LNCaP clone FGC (cell line): ENCODE data around the gene RAD9B.

Source experiments
- DNase-seq: peaks from one replicate; pipeline ENCODE4 v3.0.0-alpha.2; 2011; ENCODE audit warnings: low read depth
- H3K4me3 ChIP-seq: 2 replicates; pipeline ENCODE4 v1.5.1; 2011; ENCODE audit warnings: mild to moderate bottlenecking, low read depth, low read length, control low read depth
- TF ChIP-seq, protein P1 (sequence below): IDR thresholded peaks from 2 replicates; pipeline ENCODE4 v1.5.1; 2012; ENCODE audit warnings: mild to moderate bottlenecking; ENCODE audit not compliant: control insufficient read depth, insufficient read depth; ENCODE audit errors: extremely low read depth

RAD9B gene

DNA sequence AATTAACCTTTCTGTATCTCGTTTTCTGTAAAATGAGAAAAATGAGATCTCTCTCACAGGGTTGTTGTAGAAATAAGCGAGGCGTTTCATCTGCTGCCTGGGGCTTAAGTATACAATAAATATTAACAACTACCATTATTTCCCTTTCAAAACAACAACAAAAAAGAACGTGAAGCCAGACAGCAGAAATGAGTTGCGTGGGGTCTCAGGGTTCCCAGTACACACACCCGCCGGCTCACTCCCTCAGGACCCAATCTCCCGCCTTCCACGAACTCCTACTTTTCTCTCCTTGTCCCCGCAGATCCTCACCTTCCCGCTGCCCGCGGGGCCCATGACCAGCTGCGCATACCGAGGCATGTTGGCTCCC, 34.3 kb upstream of the RAD9B start:
- peak overlapping the region; percentile 65 for H3K4me3 ChIP-seq
- no peak for DNase-seq
- TF ChIP-seq, protein P1, sequence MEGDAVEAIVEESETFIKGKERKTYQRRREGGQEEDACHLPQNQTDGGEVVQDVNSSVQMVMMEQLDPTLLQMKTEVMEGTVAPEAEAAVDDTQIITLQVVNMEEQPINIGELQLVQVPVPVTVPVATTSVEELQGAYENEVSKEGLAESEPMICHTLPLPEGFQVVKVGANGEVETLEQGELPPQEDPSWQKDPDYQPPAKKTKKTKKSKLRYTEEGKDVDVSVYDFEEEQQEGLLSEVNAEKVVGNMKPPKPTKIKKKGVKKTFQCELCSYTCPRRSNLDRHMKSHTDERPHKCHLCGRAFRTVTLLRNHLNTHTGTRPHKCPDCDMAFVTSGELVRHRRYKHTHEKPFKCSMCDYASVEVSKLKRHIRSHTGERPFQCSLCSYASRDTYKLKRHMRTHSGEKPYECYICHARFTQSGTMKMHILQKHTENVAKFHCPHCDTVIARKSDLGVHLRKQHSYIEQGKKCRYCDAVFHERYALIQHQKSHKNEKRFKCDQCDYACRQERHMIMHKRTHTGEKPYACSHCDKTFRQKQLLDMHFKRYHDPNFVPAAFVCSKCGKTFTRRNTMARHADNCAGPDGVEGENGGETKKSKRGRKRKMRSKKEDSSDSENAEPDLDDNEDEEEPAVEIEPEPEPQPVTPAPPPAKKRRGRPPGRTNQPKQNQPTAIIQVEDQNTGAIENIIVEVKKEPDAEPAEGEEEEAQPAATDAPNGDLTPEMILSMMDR: no peak

GRCh38 chr12:110468214-110469048, 33.7 kb upstream of the RAD9B start, which contains the start of the genes FAM216A and GPN3:
Gene FAM216A, plus strand, starts transcription at chr12:110468845. Its CDS starts 31 bp downstream, at chr12:110468876.
Gene GPN3, minus strand, starts transcription at chr12:110468257. Its CDS starts 54 bp downstream, at chr12:110468203.
- peak; percentile 97 for DNase-seq
- TF ChIP-seq, protein P1: no peak
- H3K4me3 ChIP-seq: peak within 1 kb of the TSS; percentile 65

GRCh38 chr12:110475426-110475825, 26.7 kb upstream of the RAD9B start:
- TF ChIP-seq, protein P1: no peak
- no peak for DNase-seq
- H3K4me3 ChIP-seq: no peak overlapping the region

- TF ChIP-seq, protein P1: no peak
- DNase-seq: no peak
- no peak overlapping the region for H3K4me3 ChIP-seq
Measured at GRCh38 chr12:110498984-110499706, 3.0 kb upstream of the RAD9B start.

DNA sequence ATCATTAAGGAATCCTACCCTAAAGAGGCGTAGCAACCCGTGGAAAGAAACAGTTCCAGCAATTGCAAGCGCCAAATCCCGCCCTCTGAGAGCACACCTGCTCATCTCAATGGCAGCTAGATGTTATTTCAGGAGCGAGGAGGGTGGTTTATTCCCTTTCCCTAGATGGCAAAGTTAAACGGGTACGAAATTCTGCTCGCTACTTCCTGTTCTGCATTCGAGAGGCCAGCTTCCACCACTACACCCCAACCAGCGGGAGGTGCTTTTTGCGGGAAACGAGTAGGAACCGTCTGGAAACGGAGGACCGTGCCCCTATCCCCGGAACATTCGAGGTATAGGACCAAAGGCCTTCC, 756 bp upstream of the RAD9B start:
- H3K4me3 ChIP-seq: peak overlapping the region; percentile 98
- DNase-seq: peak; percentile 27
- TF ChIP-seq, protein P1: no peak

DNA sequence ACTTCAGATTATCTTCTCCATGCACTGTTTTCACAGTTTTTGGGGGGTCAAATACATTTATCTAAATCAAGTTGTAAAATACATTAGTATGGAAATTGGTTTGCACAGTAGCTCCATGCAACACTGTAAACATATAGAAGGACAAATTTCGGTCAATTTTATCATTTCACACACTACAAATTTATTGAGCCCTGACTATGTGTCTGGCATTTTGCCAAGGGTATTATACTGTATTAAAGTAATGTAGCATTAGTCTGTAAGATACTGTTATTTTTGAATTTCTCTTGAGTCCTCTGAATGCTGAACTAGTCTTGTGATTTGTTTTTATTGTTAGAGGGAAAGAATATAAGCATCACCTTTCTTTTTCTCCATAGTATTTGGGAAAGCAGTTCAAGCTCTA, 1.3 kb downstream of the RAD9B start:
- TF ChIP-seq, protein P1: no peak
- no peak for DNase-seq
- no peak overlapping the region for H3K4me3 ChIP-seq
